ENCODE data around the gene ANKIB1.
"Not testable (repeated sequence)": the region's sequence is repeated elsewhere in the genome, so short reads cannot be mapped to it uniquely, and the experiment has no call there.

Gene ANKIB1

GRCh38 chr7:92432299-92432946 is 186.6 kb downstream of the ANKIB1 start:
- in situ Hi-C loops (cut with MboI; ENCODE audit: low pct_unique_long_range_greater_than_20kb, low sequenced_read_pairs) = no loop called here
- no peak for DNase-seq

GRCh38 chr7:92433019-92433418 is 187.2 kb downstream of the ANKIB1 start:
- in situ Hi-C loops (cut with MboI; ENCODE audit: low pct_unique_long_range_greater_than_20kb, low sequenced_read_pairs) = no loop called here
- DNase-seq = no peak

- in situ Hi-C loops (cut with MboI; ENCODE audit: low pct_unique_long_range_greater_than_20kb, low sequenced_read_pairs) = no loop called here
- DNase-seq = no peak
Measured at GRCh38 chr7:92435542-92435941, 189.8 kb downstream of the ANKIB1 start.

- DNase-seq = no peak
- in situ Hi-C loops (cut with MboI; ENCODE audit: low pct_unique_long_range_greater_than_20kb, low sequenced_read_pairs) = no loop called here
Measured at GRCh38 chr7:92436612-92437445, 191.1 kb downstream of the ANKIB1 start.

GRCh38 chr7:92437956-92438491 is 192.2 kb downstream of the ANKIB1 start:
- in situ Hi-C loops (cut with MboI; ENCODE audit: low pct_unique_long_range_greater_than_20kb, low sequenced_read_pairs) = no loop called here
- DNase-seq = no peak

- peak; percentile 73 for DNase-seq
- in situ Hi-C loops (cut with MboI; ENCODE audit: low pct_unique_long_range_greater_than_20kb, low sequenced_read_pairs) = not testable (repeated sequence)
Measured at GRCh38 chr7:92442720-92443119, 196.9 kb downstream of the ANKIB1 start.

- no peak for DNase-seq
- in situ Hi-C loops (cut with MboI; ENCODE audit: low pct_unique_long_range_greater_than_20kb, low sequenced_read_pairs) = no loop called here
Measured at GRCh38 chr7:92446869-92447344, 201.1 kb downstream of the ANKIB1 start.

- in situ Hi-C loops (cut with MboI; ENCODE audit: low pct_unique_long_range_greater_than_20kb, low sequenced_read_pairs) = no loop called here
- DNase-seq = peak; percentile 93
Measured at GRCh38 chr7:92447345-92448204, 201.8 kb downstream of the ANKIB1 start, which contains the start of gene GATAD1. Gene GATAD1, plus strand, starts transcription at chr7:92447482. Its CDS starts 248 bp downstream, at chr7:92447730.

GRCh38 chr7:92448205-92448747 is 202.5 kb downstream of the ANKIB1 start:
- in situ Hi-C loops (cut with MboI; ENCODE audit: low pct_unique_long_range_greater_than_20kb, low sequenced_read_pairs) = no loop called here
- DNase-seq = peak; percentile 81

All from KBM-7 (cell line).